ENCODE measurements around the gene CCL5.
"Not testable (repeated sequence)": the region's sequence is repeated elsewhere in the genome, so short reads cannot be mapped to it uniquely, and the experiment has no call there.

Gene CCL5

DNA sequence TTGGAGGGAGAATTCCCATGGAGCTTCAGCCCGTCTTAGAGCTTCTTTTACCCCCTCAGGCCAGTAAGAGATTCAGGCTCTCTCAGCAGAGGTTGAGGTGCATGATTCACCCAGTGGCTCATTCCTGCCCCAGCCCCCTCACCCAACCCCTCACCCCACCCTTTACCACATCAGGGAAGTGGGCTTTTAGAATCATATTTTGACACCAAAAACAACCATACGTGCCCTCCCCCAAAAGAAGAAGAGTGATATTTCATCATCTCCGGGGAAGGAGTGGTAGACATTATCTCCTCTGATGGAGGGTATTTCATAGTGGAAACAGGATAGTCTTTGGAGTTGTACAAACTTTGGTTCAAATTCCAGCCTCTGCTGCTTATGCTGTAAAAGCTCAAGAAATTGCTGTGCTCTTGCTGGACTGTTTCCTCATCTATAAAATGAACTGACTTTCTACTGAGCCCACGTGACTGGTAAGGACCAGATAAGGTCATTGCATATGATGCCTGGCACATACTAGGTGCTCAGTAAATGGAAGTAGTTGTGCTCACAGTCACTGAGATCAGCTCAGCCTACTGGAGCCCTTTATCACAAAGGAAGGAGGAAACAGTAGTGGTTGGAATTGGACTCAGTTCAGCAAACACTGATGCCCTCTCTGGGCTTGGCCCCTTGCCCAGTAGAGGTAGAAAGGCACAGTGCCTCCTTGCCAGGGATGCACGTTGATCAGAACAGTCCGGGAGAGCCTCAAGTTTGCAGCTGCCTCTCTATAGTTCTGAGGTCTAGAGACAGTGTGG is 18.3 kb upstream of the CCL5 start:
- peak; percentile 9 to 22 for DNase-seq

DNA sequence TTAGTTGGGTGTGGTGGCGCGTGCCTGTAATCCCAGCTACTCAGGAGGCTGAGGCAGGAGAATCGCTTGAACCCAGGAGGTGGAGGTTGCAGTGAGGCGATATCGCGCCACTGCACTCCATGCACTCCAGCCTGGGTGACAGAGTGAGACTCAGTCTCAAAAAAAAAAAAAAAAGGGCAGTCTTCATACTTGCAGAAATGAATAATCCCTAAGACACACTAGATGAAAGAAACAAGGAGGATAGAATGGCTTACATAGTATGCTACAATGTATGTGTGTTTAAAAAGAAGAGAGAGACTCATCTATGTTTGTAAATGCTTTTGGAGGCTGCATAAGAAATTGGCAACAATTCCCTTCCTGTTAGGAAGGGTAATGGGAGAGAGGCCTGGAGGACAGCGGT is 17.6 kb upstream of the CCL5 start:
- not testable (repeated sequence) for DNase-seq

DNA sequence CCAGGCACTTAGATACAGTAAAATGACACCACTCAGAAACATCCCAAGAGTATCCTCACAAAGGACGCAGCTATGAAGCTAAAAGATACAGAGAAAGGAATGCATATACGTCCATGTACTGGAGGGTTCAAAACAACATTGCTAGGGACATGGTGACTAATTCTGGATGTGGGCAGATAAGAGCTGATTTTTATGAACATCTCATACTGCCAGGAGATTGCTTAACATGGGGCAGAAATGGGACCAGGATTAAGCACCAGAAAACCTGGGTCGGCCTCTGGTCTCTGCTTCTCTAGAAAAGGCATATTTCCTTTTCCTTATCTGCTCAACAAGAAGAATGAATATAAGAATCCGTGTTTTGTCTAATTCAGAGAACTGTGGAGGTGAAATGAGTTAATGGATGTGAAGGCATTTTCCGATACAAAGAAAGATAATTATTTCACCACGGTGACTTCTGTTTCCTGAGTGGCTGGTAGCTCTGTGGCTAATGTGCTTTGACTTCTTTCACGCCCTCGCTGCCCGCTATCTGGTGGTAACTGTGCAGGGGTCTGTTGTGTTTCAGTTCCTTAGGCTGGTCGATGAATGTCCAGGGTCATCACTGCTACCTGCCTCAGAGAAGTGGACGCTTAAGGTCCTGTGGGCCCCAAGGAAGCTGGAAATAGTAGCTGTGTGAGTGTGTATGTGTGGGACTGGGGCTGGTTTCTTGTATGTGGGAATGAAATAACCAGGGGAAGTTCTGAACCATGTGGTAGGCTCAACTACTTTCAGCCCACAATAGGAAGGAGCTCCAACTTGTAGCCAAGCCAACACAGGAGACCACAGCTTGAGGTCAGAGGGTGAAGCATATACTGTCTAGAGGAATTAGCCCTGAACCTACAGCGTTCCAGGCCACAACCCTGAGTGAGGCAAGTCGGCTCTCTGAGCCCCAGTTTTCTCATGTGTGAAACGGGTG is 15.8 kb upstream of the CCL5 start:
- peak; percentile 79 to 89 for DNase-seq

- no peak for DNase-seq
These were observed 14.0 kb upstream of the CCL5 start for GRCh38 chr17:35894206-35894605.

DNA sequence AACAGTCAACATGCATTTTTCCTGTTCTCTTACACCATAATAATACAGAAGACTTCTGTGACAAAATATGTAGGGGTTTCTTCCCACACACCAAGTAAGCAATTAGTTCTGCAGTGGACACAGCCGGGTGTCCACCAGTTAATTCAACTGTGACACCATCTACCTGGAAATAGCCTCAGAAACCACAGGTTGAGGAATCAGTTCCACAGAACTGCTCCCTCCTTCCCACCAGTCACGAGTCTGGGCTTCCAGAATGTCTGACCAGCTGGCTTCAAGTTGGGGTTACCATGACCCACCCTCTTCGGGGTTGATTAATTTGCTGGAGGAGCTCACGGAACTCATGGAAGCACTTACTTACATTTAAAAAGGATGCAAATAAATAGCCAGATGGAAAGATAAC is 13.6 kb upstream of the CCL5 start:
- DNase-seq: peak in 1 of 2 donors; percentile 12

GRCh38 chr17:35892091-35893035 is 12.2 kb upstream of the CCL5 start:
- peak; percentile 30 to 64 for DNase-seq

DNA sequence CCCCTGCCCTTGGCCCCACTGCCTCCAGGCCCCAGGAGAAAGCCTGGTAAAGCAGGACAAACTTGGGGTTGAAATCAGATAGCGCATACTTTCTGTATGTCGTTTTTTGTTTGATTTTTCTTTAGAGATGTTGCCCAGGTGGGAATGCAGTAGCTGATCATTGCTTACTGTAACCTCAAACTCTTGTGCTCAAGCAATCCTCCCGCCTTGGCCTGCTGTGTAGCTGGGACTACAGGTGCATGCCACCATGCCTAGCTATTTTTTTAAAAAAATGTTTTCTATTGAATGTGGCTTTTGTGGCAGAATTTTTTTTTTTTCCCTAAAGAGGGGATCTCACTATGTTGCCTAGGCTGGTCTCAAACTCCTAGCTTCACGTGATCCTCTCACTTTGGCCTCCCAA is 11.1 kb upstream of the CCL5 start:
- DNase-seq: no peak

GRCh38 chr17:35890774-35891155 is 10.6 kb upstream of the CCL5 start:
- no peak for DNase-seq

DNA sequence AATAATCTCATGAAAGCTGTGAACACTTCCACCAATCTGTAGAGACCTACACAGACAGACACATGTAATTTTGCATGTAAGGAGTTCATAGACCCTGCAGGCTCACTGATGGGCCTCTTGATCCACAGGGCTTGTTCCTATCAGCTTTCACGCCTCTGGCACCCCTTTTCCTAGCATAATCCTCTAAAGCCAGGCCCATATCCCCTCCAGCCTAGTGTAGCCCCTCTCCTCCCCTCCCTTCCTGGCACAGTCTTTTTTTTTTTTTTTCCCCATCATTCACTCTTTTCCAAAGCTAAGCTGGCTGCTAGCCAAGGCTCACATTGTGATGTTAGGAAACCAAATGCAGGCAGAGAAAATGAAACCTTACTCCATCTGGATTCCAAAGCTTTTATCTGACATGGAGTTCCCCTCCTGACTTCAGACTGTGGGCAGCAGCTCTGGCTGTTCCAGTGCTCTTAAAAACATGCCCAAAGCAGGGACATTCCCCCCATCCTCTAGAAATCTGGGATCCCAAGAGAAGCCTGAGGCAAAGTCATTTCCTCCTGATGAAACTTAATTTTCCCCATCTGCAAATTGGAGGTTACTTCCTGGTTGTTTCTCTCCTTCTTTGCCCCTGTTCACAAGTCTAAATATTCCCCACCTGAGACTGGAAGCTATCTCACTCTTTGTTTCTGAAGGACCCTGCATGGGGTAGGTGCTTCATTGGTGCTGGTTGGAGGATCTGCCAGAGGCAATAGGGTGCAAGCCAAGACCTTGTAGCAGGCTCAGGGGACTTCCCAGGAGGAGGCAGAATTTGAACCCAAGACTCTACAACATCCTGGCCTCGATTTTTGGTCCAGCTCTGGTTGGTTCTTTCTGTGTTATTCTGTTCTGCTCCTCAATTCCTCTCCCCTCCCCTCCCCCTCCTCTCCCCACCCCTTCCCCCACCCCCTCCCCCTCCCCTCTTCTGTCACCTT is 9.9 kb upstream of the CCL5 start:
- DNase-seq: no peak

DNA sequence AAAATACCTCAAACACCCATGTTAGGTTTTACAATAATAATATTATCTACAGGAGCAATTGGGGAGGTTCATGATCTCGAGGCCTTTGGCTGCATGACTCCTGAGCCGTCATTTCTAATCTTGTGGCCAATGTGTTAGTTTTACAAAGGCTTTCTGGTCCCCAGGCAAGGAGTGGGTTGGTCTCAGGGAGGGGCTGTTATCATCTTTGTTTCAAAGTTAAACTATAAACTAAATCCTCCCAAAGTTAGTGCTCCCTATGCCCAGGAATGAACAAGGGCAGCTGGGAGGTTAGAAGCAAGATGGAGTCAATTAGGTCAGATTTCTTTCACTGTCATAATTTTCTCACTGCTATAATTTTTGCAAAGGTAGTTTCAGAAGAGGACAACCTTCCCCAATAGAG is 9.1 kb upstream of the CCL5 start:
- no peak for DNase-seq

DNA sequence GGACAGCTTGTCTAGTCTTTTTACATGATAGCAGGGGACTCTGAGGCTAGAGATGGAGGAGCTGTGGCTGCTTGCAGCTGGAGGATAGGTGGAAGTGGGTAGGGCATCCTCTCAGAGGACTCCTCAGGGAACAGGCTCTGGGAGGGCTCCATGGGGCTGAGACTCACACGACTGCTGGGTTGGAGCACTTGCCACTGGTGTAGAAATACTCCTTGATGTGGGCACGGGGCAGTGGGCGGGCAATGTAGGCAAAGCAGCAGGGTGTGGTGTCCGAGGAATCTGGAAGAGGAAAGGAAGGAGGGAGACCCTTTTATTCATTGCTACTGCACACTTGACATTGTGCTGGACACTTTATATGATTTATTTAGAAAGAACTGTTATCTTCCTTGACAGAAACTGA is 1.8 kb downstream of the CCL5 start:
- DNase-seq: no peak

DNA sequence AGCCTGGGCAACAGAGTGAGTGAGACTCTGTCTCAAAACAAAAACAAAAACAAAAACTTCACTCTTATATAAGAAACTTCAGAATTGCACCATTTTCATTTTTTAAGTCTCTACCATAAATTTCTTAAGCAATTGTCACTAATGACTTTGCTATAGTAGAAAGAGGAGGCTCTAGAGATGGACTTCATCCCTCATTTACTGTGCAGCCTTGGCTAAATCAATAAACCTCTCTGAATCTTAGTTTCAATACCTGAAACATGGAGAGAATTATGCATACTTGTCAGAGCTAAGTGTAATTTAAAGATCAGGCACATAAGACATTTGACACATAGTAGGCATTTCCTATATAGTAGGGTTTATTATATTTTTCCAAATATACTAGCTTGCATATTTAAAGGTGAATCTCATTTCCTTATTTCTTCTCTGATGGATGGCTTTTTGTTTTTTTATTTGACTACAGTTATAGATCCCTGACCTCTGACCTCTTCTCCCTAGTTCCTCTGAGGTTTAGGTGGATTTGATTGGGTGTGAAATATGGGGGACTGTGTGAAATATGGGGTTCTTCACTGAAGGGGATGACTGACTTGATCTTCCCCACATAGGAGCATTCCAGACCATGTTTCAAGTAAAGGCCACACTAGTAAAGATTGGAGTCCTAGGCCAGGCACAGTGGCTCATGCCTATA is 2.7 kb downstream of the CCL5 start:
- no peak for DNase-seq

- DNase-seq: no peak
These were observed 3.6 kb downstream of the CCL5 start for GRCh38 chr17:35876534-35876933.

DNA sequence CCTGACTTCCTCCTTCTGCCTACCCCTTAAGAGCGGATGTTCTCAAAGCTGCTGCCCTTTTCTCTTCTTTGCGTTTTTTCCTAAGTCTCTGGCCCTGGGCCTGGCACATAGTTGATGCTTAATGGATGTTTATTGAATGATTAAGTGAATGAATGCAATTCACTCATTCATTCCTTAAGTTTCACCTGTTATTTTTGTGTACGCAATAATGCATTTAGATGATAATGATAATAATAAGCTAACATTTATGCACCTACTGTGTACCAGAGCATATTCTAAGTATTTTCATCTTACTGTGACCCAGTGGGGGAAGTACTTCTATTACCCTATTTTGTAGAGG is 4.4 kb downstream of the CCL5 start:
- DNase-seq: no peak

- no peak for DNase-seq
These were observed 4.9 kb downstream of the CCL5 start for GRCh38 chr17:35875072-35875799.

DNA sequence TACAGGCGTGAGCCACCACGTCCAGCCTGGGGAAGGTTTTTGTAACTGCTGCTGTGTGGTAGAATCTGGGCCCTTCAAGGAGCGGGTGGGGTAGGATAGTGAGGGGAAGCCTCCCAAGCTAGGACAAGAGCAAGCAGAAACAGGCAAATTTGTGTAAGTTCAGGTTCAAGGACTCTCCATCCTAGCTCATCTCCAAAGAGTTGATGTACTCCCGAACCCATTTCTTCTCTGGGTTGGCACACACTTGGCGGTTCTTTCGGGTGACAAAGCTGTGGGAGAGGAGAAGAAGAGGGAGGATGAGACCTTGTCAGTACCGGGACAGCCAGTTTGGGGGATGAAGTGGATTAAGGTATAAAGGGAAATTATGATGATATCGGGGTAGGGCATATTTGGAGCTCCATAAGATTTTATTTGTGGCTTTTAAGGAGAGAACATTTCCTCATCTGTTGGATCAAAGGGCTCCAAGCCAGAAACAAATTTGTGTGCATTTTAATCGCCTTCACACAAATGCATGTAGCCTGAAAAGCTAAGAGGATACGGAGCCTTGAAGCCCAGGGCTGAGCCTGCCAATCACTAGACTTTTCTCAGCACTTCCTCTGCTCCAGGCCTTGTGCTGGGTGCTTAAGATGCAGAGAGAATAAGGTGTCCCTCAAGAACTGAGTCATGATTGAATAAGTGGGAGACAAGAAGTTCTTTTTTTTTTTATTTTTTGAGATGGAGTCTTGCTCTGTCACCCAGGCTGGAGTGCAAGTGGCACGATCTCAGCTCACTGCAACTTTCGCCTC is 7.8 kb downstream of the CCL5 start:
- no peak for DNase-seq

DNA sequence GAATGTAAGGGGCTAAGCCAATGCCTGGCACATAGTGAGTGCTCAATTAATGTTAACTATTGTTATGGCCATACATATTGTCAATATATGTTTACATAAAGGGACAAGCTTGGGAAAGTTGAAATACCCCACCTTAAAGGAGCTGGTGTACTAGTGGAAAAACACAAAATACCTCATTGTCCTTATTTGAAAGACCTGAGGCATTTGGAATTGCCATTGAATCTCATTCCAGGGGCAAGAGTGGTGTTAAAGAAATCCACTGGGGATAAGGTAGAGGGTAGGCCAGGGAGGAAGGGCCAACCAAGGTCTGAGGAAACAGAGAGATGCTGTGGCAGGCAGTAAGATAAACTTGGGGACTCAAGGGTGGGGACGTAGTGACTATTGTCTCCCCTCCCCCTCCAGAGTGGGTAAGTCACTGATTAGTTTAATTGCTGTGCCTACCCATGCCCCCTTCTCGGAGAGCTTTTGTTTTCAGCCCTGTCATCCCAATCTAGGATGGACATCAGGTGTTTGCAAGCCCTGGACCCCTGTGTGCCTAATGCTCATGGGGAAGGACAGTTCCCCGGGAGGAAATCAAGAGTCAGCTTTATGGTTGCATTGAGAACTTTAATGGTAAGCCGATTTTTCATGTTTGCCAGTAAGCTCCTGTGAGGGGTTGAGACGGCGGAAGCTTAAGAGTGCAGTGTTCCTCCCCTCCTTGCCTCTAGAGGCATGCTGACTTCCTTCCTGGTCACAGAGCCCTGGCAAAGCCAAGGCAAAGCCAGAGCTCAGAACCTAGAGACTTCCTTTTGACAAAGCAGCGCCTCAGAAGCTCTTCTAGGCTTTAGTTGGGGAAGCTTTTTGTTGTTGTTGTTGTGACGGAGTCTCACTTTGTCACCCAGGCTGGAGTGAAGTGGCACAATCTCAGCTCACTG is 9.0 kb downstream of the CCL5 start:
- peak; percentile 70 to 71 for DNase-seq

GRCh38 chr17:35868737-35869136 is 11.4 kb downstream of the CCL5 start, which contains the start of gene HEATR9:
HEATR9 (minus strand) TSS chr17:35868891; CDS start chr17:35868742, 149 bp downstream.
- no peak for DNase-seq
